ENCODE results near the gene RILPL2.
"Not testable (repeated sequence)": the region's sequence is repeated elsewhere in the genome, so short reads cannot be mapped to it uniquely, and the experiment has no call there.

Gene RILPL2

GRCh38 chr12:123388951-123389559, 47.4 kb downstream of the RILPL2 start:
- Histone ChIP-seq H3K4me3 (peak overlapping the region; percentile 51 to 72 (median 64)), H3K27ac (peak overlapping the region in 20 of 21 experiments; percentile 69 to 96 (median 90))

- H3K27ac ChIP-seq, result peak overlapping the region in 20 of 21 experiments; percentile 46 to 92 (median 84)
- peak overlapping the region; percentile 42 to 67 (median 53) for H3K4me3 ChIP-seq
Measured at GRCh38 chr12:123388177-123388950, 48.1 kb downstream of the RILPL2 start.

- Histone ChIP-seq H3K4me3 (peak overlapping the region in 4 of 7 experiments; percentile 42 to 67 (median 54)), H3K27ac (peak overlapping the region in 19 of 21 experiments; percentile 46 to 92 (median 84))
Measured at GRCh38 chr12:123387508-123388176, 48.8 kb downstream of the RILPL2 start.

- H3K27ac ChIP-seq, H3K4me3 ChIP-seq: not testable (repeated sequence)
Measured at GRCh38 chr12:123385536-123385935, 50.9 kb downstream of the RILPL2 start.

- Histone ChIP-seq H3K4me3 (peak overlapping the region in 6 of 7 experiments; percentile 50 to 89 (median 79)), H3K27ac (peak overlapping the region in 8 of 21 experiments; percentile 41 to 81 (median 66))
Measured at GRCh38 chr12:123384994-123385376, 51.5 kb downstream of the RILPL2 start.

GRCh38 chr12:123384318-123384993, 52.0 kb downstream of the RILPL2 start:
- Histone ChIP-seq H3K27ac (peak overlapping the region in 20 of 21 experiments; percentile 7 to 83 (median 66)), H3K4me3 (peak overlapping the region; percentile 50 to 89 (median 78))

GRCh38 chr12:123382684-123383083, 53.8 kb downstream of the RILPL2 start:
- no peak overlapping the region for H3K4me3 ChIP-seq
- H3K27ac ChIP-seq, result no peak overlapping the region

- Histone ChIP-seq H3K4me3 (no peak overlapping the region), H3K27ac (peak overlapping the region in 1 of 21 experiments; percentile 59)
Measured at GRCh38 chr12:123379391-123379790, 57.1 kb downstream of the RILPL2 start.

GRCh38 chr12:123372415-123372814, 64.1 kb downstream of the RILPL2 start:
- H3K27ac ChIP-seq, result not testable (repeated sequence)

GRCh38 chr12:123371667-123372368, 64.7 kb downstream of the RILPL2 start:
- not testable (repeated sequence) for H3K27ac ChIP-seq, H3K4me3 ChIP-seq

More at GRCh38 chr12:123372415-123372814, 64.1 kb downstream of the RILPL2 start:
- not testable (repeated sequence) for H3K4me3 ChIP-seq

GRCh38 chr12:123369229-123369628, 67.3 kb downstream of the RILPL2 start:
- Histone ChIP-seq H3K4me3 (no peak overlapping the region), H3K27ac (no peak overlapping the region)

GRCh38 chr12:123368431-123368830, 68.1 kb downstream of the RILPL2 start:
- not testable (repeated sequence) for H3K4me3 ChIP-seq, H3K27ac ChIP-seq

GRCh38 chr12:123367511-123367910, 69.0 kb downstream of the RILPL2 start:
- H3K27ac ChIP-seq, result no peak overlapping the region

More at GRCh38 chr12:123367511-123367910, 69.0 kb downstream of the RILPL2 start:
- H3K4me3 ChIP-seq, result no peak overlapping the region

All from skin epidermis (tissue), 12 donors.